ENCODE results near the gene GJA1. TPM values are rescaled to one million over a fixed set of nuclear protein-coding genes. Genes with fewer than 3 reads are reported as not detected.
A peak's percentile ranks its signal among the peaks of the same experiment; 100 is the strongest.
"Not testable (repeated sequence)": the region's sequence is repeated elsewhere in the genome, so short reads cannot be mapped to it uniquely, and the experiment has no call there.

Gene GJA1
- total RNA-seq = not detected in 2 replicates

DNA sequence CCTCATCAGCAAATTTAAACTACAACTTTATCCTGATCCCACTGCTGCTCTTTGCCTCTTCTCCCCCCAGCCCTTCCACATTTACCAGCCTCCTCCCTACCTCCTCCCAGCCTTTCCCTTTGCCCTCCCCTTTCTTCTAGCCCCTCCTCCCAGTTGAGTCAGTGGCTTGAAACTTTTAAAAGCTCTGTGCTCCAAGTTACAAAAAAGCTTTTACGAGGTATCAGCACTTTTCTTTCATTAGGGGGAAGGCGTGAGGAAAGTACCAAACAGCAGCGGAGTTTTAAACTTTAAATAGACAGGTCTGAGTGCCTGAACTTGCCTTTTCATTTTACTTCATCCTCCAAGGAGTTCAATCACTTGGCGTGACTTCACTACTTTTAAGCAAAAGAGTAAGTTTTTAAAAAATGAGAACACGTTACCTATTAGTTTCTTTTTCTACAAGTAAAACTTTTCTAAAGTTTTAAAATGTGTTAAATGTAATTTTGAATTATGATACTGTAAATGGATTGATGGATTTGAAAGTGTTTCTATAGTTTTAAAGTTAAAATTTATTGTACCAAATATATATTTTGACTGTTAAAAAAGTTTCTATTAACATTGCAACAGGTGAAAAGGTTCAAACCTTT, at the start of gene GJA1:
GJA1 (plus strand) TSS at position 203 of the 626 bp plus-strand sequence. CDS start 11,202 bp downstream, outside the sequence.
- H3K27ac Mint-ChIP-seq = no peak within 1 kb of the TSS
- H3K9me3 Mint-ChIP-seq = no peaks in the 10 kb centered on the region
- H3K36me3 Mint-ChIP-seq (ENCODE audit: low read depth) = no peaks in the 10 kb centered on the region
- peaks cover 22% of the 10 kb centered on the region for H3K4me1 Mint-ChIP-seq (ENCODE audit: low read depth)
- H3K27me3 Mint-ChIP-seq (ENCODE audit: insufficient read depth) = peaks cover 37% of the 10 kb centered on the region
- no peak for DNase-seq (ENCODE audit: low spot score)
- intact Hi-C loops (cut with micrococcal nuclease) = no loop called here
- H3K4me3 Mint-ChIP-seq = peak within 1 kb of the TSS; percentile 72

- H3K4me3 Mint-ChIP-seq; H3K27me3 Mint-ChIP-seq (ENCODE audit: insufficient read depth); H3K4me1 Mint-ChIP-seq (ENCODE audit: low read depth); H3K36me3 Mint-ChIP-seq (ENCODE audit: low read depth); H3K27ac Mint-ChIP-seq; intact Hi-C loops (cut with micrococcal nuclease); H3K9me3 Mint-ChIP-seq; DNase-seq (ENCODE audit: low spot score): not testable (repeated sequence)
These were observed 48.9 kb upstream of the GJA1 start for GRCh38 chr6:121386551-121386950.

DNA sequence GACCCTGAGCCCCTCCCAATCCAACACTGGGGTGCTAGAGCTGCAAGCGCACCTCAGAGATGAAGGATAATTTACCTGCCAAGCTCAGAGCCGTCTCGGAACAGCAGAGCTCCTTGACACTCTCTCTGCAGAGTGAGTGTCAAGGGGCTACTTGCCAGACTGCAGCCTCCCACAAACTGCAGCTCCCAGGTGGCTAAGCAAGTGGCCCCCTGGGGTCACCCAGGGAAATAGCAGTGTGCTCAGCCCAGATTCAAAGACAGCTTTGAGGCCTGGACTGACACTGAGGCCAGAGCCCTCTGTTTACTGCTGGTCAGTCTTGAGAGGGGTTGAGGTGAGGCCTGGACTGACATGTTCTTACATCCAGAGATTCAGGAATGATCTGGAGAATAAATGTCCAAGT, 46.0 kb upstream of the GJA1 start:
- Mint-ChIP-seq H3K9me3 (no peaks in the 10 kb centered on the region), H3K27ac (no peak overlapping the region), H3K4me3 (no peak overlapping the region), H3K36me3 (ENCODE audit: low read depth) (no peaks in the 10 kb centered on the region), H3K4me1 (ENCODE audit: low read depth) (no peaks in the 10 kb centered on the region), H3K27me3 (ENCODE audit: insufficient read depth) (peaks cover 2% of the 10 kb centered on the region)
- no peak for DNase-seq (ENCODE audit: low spot score)
- intact Hi-C loops (cut with micrococcal nuclease) = no loop called here

- Mint-ChIP-seq H3K36me3 (ENCODE audit: low read depth) (no peaks in the 10 kb centered on the region), H3K27ac (no peak overlapping the region), H3K4me3 (no peak overlapping the region), H3K27me3 (ENCODE audit: insufficient read depth) (peaks cover 2% of the 10 kb centered on the region), H3K4me1 (ENCODE audit: low read depth) (no peaks in the 10 kb centered on the region), H3K9me3 (no peaks in the 10 kb centered on the region)
- intact Hi-C loops (cut with micrococcal nuclease) = no loop called here
- no peak for DNase-seq (ENCODE audit: low spot score)
These were observed 41.5 kb upstream of the GJA1 start for GRCh38 chr6:121393731-121394505.

- no peak for DNase-seq (ENCODE audit: low spot score)
- intact Hi-C loops (cut with micrococcal nuclease) = no loop called here
- no peaks in the 10 kb centered on the region for H3K9me3 Mint-ChIP-seq
- no peak overlapping the region for H3K4me3 Mint-ChIP-seq
- H3K27me3 Mint-ChIP-seq (ENCODE audit: insufficient read depth) = peaks cover 2% of the 10 kb centered on the region
- no peaks in the 10 kb centered on the region for H3K36me3 Mint-ChIP-seq (ENCODE audit: low read depth)
- no peak overlapping the region for H3K27ac Mint-ChIP-seq
- no peaks in the 10 kb centered on the region for H3K4me1 Mint-ChIP-seq (ENCODE audit: low read depth)
These were observed 39.7 kb upstream of the GJA1 start for GRCh38 chr6:121395736-121396135.

GRCh38 chr6:121397188-121397587, 38.3 kb upstream of the GJA1 start:
- H3K27ac Mint-ChIP-seq; H3K9me3 Mint-ChIP-seq; H3K27me3 Mint-ChIP-seq (ENCODE audit: insufficient read depth): not testable (repeated sequence)

GRCh38 chr6:121398127-121398526, 37.3 kb upstream of the GJA1 start:
- Mint-ChIP-seq H3K36me3 (ENCODE audit: low read depth) (no peaks in the 10 kb centered on the region), H3K27me3 (ENCODE audit: insufficient read depth) (peaks cover 2% of the 10 kb centered on the region), H3K4me1 (ENCODE audit: low read depth) (no peaks in the 10 kb centered on the region), H3K9me3 (no peaks in the 10 kb centered on the region), H3K27ac (no peak overlapping the region), H3K4me3 (no peak overlapping the region)
- DNase-seq (ENCODE audit: low spot score) = no peak
- intact Hi-C loops (cut with micrococcal nuclease) = no loop called here

More at GRCh38 chr6:121397188-121397587, 38.3 kb upstream of the GJA1 start:
- intact Hi-C loops (cut with micrococcal nuclease); H3K4me1 Mint-ChIP-seq (ENCODE audit: low read depth); H3K36me3 Mint-ChIP-seq (ENCODE audit: low read depth); DNase-seq (ENCODE audit: low spot score); H3K4me3 Mint-ChIP-seq: not testable (repeated sequence)

DNA sequence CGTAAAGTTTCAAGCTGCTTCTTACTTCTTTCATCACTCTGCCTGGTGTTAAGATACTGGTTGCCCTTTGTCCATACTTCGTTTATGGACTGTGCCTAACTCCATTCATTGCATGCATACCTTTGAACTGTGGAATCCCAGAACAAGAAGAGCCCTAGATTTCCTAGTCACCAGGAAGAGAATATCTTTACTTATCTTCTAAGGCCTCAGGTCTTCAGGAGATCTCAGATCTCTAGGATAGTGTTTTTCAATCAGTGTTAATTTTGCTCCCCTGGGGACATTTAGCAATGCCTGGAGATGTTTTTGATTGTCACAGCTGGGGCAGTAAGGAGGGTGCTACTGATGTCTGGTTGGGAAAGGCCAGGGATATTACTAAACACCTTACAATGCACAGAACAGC, 35.5 kb upstream of the GJA1 start:
- H3K36me3 Mint-ChIP-seq (ENCODE audit: low read depth) = no peaks in the 10 kb centered on the region
- H3K4me1 Mint-ChIP-seq (ENCODE audit: low read depth) = no peaks in the 10 kb centered on the region
- no peaks in the 10 kb centered on the region for H3K9me3 Mint-ChIP-seq
- intact Hi-C loops (cut with micrococcal nuclease) = no loop called here
- no peak overlapping the region for H3K4me3 Mint-ChIP-seq
- no peak overlapping the region for H3K27ac Mint-ChIP-seq
- DNase-seq (ENCODE audit: low spot score) = no peak
- H3K27me3 Mint-ChIP-seq (ENCODE audit: insufficient read depth) = no peaks in the 10 kb centered on the region

DNA sequence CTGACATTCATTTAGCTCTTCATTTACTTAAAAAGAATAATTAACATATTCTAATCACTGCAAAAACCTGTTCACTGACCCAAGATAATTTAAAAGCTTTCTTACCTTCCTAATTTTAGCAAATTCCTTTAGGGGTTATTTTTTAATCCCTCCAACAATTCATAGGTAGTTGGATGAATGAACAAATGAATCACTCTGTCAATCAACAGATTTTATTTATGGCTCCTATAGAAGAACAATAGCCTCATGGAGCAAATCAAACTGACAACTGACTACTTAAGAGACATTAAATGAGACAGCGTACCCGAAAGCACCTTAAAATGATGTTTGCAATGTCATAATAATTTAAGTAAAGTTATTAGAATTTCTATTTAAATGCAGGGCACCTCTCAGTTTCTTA, 31.5 kb upstream of the GJA1 start:
- H3K27me3 Mint-ChIP-seq (ENCODE audit: insufficient read depth) = no peaks in the 10 kb centered on the region
- no peak overlapping the region for H3K4me3 Mint-ChIP-seq
- DNase-seq (ENCODE audit: low spot score) = no peak
- no peak overlapping the region for H3K27ac Mint-ChIP-seq
- H3K4me1 Mint-ChIP-seq (ENCODE audit: low read depth) = no peaks in the 10 kb centered on the region
- intact Hi-C loops (cut with micrococcal nuclease) = no loop called here
- H3K36me3 Mint-ChIP-seq (ENCODE audit: low read depth) = no peaks in the 10 kb centered on the region
- H3K9me3 Mint-ChIP-seq = no peaks in the 10 kb centered on the region

DNA sequence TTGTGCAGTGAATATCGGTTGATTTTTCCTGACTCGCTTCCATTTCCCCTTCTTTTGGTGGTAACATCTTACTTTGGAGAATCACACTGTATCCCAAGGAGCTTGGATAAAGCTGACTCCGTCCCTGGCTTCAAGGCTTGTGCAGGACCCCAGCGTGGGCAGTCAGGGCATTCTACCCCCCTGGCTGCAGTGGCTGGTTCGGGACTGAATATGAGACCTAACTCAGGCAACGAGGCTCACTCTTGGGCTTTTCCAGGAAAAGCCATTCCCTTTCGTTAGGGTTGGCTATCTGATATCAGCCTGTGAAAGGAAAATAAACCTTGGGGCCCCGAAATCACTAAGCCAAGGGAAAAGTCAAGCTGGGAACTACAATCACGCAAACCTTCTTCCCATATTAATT, 30.1 kb upstream of the GJA1 start:
- intact Hi-C loops (cut with micrococcal nuclease) = no loop called here
- no peak for DNase-seq (ENCODE audit: low spot score)
- no peaks in the 10 kb centered on the region for H3K27me3 Mint-ChIP-seq (ENCODE audit: insufficient read depth)
- H3K4me1 Mint-ChIP-seq (ENCODE audit: low read depth) = no peaks in the 10 kb centered on the region
- no peaks in the 10 kb centered on the region for H3K9me3 Mint-ChIP-seq
- no peak overlapping the region for H3K27ac Mint-ChIP-seq
- no peaks in the 10 kb centered on the region for H3K36me3 Mint-ChIP-seq (ENCODE audit: low read depth)
- H3K4me3 Mint-ChIP-seq = no peak overlapping the region

- H3K36me3 Mint-ChIP-seq (ENCODE audit: low read depth) = no peaks in the 10 kb centered on the region
- no peak overlapping the region for H3K27ac Mint-ChIP-seq
- no peaks in the 10 kb centered on the region for H3K4me1 Mint-ChIP-seq (ENCODE audit: low read depth)
- H3K9me3 Mint-ChIP-seq = no peaks in the 10 kb centered on the region
- no peak overlapping the region for H3K4me3 Mint-ChIP-seq
- no peak for DNase-seq (ENCODE audit: low spot score)
- H3K27me3 Mint-ChIP-seq (ENCODE audit: insufficient read depth) = no peaks in the 10 kb centered on the region
- intact Hi-C loops (cut with micrococcal nuclease) = no loop called here
These were observed 27.1 kb upstream of the GJA1 start for GRCh38 chr6:121408321-121408720.

DNA sequence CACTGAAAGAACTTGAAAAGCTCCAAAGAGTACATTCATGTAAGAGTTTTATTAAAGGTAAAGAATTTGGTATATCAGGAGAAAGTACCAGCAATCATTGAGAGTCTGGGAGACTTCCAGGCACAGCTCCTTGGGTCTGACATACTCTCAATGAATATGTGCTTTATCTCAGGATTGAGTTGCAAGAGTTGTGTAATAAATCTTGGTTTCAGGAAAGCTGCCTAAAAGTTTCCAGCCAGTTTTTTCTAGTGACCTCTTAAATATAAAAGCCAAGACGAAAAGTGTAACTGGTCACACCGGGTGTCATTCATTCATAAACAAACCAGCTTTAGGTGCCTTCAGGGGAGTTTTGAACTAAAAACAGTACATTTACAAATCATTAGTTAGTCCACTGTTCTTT, 21.6 kb upstream of the GJA1 start:
- Mint-ChIP-seq H3K27ac (no peak overlapping the region), H3K36me3 (ENCODE audit: low read depth) (no peaks in the 10 kb centered on the region), H3K27me3 (ENCODE audit: insufficient read depth) (no peaks in the 10 kb centered on the region), H3K9me3 (no peaks in the 10 kb centered on the region), H3K4me1 (ENCODE audit: low read depth) (no peaks in the 10 kb centered on the region), H3K4me3 (no peak overlapping the region)
- intact Hi-C loops (cut with micrococcal nuclease) = no loop called here
- DNase-seq (ENCODE audit: low spot score) = no peak

- Mint-ChIP-seq H3K4me3 (no peak overlapping the region), H3K27ac (no peak overlapping the region), H3K9me3 (no peaks in the 10 kb centered on the region), H3K36me3 (ENCODE audit: low read depth) (no peaks in the 10 kb centered on the region), H3K27me3 (ENCODE audit: insufficient read depth) (no peaks in the 10 kb centered on the region), H3K4me1 (ENCODE audit: low read depth) (no peaks in the 10 kb centered on the region)
- intact Hi-C loops (cut with micrococcal nuclease) = no loop called here
- no peak for DNase-seq (ENCODE audit: low spot score)
These were observed 17.1 kb upstream of the GJA1 start for GRCh38 chr6:121418346-121418745.

Measured in activated T-helper 1 cell treated with anti-CD3 and anti-CD28 coated beads, Interleukin-12 subunit alpha, Interleukin-12 subunit beta, Interleukin-2, Interleukin-4 antibody, amounts not matched to agents 30 ng/mL and 10 ng/mL and 1 ng/mL, durations not matched to agents 14 hours and 24 hours and 36 hours (primary cell).